B cell (primary cell): ENCODE data around the gene UPF1.

Experiments
- EZH2 ChIP-seq: IDR thresholded peaks from 2 replicates; pipeline ENCODE4 v1.6.1; 2012; ENCODE audit warnings: borderline replicate concordance, low read depth, mild to moderate bottlenecking, moderate library complexity, low read length; ENCODE audit not compliant: insufficient read depth, poor library complexity, severe bottlenecking
- TF ChIP-seq, protein P1 (sequence below): fragments of 200-600 bp; IDR thresholded peaks from one replicate; pipeline ENCODE4 v1.8.0; 2022; ENCODE audit warnings: antibody characterized with exemption, mild to moderate bottlenecking

DNA sequence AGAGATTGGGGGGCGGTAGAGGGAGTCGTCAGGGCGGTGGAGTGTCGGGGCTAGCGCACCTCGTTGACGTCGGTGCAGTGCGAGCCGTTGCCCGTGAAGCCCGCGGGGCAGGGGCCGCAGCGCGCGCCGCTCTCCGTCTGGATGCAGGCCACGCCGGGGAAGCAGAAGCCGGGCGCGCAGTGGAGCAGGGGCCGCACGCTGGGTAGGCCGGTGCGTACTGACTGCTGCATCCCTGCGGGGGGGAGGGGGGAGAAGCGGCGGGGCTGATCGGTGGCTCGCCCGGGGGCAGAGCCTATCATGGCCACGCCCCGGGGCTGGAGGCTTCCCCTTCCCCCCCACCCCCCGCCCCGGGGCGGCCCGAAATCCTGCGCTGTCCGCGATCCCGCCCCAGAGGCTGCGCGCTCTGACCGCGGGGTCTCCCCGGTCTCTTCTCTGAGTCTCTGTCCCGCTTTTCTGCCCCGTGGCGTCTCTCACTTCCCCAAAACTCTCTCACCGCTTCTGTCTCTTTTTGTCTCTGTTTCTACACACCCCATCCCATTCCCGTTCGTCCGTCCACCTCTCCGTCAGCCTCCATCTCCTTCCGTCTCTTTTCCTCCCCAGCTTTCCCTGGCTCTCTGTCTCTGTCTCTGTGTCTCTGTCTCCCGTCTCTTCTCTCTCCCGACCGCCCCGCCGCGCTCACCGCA is 41.7 kb upstream of the UPF1 start:
- TF ChIP-seq, protein P1, sequence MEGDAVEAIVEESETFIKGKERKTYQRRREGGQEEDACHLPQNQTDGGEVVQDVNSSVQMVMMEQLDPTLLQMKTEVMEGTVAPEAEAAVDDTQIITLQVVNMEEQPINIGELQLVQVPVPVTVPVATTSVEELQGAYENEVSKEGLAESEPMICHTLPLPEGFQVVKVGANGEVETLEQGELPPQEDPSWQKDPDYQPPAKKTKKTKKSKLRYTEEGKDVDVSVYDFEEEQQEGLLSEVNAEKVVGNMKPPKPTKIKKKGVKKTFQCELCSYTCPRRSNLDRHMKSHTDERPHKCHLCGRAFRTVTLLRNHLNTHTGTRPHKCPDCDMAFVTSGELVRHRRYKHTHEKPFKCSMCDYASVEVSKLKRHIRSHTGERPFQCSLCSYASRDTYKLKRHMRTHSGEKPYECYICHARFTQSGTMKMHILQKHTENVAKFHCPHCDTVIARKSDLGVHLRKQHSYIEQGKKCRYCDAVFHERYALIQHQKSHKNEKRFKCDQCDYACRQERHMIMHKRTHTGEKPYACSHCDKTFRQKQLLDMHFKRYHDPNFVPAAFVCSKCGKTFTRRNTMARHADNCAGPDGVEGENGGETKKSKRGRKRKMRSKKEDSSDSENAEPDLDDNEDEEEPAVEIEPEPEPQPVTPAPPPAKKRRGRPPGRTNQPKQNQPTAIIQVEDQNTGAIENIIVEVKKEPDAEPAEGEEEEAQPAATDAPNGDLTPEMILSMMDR: no peak
- TF ChIP-seq EZH2: no peak
